ENCODE measurements around the gene WBP1L.
"Not testable (repeated sequence)": the region's sequence is repeated elsewhere in the genome, so short reads cannot be mapped to it uniquely, and the experiment has no call there.

DNA sequence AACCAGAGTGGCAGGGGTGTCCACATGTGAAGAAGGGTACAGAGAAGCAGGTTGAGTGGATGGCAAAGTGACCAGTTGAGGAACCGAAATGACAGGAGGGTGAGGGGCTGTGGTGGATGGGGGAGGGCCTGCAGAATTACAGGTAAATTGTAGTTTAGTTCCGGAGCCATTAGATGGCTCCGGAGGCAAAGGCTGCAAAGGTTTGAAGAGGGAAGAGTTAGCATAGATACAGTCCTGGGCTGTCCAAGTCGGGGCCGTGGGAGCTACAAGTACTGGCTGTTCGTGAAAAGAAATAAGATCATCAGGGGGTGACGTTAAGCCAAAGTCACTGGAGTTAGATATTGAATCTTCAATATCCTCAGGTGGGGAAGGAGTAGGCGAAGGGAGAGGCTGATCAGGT, 99.4 kb downstream of the WBP1L start:
- not testable (repeated sequence) for TF ChIP-seq YY1 (IDR thresholded peaks at IDR 0.05); NR2F2 (IDR thresholded peaks at IDR 0.05); TAF1 (conservative IDR thresholded peaks at IDR 0.05); EGR1 (IDR thresholded peaks at IDR 0.05; ENCODE audit: low read depth in 2 of 2); RXRA (IDR thresholded peaks at IDR 0.05); SP1 (IDR thresholded peaks at IDR 0.05)
- TF ChIP-seq RAD21 (IDR thresholded peaks at IDR 0.05): peak; percentile 51 to 64
- TF ChIP-seq, protein P1, sequence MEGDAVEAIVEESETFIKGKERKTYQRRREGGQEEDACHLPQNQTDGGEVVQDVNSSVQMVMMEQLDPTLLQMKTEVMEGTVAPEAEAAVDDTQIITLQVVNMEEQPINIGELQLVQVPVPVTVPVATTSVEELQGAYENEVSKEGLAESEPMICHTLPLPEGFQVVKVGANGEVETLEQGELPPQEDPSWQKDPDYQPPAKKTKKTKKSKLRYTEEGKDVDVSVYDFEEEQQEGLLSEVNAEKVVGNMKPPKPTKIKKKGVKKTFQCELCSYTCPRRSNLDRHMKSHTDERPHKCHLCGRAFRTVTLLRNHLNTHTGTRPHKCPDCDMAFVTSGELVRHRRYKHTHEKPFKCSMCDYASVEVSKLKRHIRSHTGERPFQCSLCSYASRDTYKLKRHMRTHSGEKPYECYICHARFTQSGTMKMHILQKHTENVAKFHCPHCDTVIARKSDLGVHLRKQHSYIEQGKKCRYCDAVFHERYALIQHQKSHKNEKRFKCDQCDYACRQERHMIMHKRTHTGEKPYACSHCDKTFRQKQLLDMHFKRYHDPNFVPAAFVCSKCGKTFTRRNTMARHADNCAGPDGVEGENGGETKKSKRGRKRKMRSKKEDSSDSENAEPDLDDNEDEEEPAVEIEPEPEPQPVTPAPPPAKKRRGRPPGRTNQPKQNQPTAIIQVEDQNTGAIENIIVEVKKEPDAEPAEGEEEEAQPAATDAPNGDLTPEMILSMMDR (IDR thresholded peaks at IDR 0.05; ENCODE audit: low read depth, low read length, missing input control): peak; percentile 3
- TF ChIP-seq, protein P2, sequence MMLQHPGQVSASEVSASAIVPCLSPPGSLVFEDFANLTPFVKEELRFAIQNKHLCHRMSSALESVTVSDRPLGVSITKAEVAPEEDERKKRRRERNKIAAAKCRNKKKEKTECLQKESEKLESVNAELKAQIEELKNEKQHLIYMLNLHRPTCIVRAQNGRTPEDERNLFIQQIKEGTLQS (IDR thresholded peaks at IDR 0.05): not testable (repeated sequence)
- TF ChIP-seq, protein P3, sequence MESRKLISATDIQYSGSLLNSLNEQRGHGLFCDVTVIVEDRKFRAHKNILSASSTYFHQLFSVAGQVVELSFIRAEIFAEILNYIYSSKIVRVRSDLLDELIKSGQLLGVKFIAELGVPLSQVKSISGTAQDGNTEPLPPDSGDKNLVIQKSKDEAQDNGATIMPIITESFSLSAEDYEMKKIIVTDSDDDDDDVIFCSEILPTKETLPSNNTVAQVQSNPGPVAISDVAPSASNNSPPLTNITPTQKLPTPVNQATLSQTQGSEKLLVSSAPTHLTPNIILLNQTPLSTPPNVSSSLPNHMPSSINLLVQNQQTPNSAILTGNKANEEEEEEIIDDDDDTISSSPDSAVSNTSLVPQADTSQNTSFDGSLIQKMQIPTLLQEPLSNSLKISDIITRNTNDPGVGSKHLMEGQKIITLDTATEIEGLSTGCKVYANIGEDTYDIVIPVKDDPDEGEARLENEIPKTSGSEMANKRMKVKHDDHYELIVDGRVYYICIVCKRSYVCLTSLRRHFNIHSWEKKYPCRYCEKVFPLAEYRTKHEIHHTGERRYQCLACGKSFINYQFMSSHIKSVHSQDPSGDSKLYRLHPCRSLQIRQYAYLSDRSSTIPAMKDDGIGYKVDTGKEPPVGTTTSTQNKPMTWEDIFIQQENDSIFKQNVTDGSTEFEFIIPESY (IDR thresholded peaks at IDR 0.05): not testable (repeated sequence)
- TF ChIP-seq, protein P4, sequence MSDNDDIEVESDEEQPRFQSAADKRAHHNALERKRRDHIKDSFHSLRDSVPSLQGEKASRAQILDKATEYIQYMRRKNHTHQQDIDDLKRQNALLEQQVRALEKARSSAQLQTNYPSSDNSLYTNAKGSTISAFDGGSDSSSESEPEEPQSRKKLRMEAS (IDR thresholded peaks at IDR 0.05): not testable (repeated sequence)
- TF ChIP-seq, protein P5, sequence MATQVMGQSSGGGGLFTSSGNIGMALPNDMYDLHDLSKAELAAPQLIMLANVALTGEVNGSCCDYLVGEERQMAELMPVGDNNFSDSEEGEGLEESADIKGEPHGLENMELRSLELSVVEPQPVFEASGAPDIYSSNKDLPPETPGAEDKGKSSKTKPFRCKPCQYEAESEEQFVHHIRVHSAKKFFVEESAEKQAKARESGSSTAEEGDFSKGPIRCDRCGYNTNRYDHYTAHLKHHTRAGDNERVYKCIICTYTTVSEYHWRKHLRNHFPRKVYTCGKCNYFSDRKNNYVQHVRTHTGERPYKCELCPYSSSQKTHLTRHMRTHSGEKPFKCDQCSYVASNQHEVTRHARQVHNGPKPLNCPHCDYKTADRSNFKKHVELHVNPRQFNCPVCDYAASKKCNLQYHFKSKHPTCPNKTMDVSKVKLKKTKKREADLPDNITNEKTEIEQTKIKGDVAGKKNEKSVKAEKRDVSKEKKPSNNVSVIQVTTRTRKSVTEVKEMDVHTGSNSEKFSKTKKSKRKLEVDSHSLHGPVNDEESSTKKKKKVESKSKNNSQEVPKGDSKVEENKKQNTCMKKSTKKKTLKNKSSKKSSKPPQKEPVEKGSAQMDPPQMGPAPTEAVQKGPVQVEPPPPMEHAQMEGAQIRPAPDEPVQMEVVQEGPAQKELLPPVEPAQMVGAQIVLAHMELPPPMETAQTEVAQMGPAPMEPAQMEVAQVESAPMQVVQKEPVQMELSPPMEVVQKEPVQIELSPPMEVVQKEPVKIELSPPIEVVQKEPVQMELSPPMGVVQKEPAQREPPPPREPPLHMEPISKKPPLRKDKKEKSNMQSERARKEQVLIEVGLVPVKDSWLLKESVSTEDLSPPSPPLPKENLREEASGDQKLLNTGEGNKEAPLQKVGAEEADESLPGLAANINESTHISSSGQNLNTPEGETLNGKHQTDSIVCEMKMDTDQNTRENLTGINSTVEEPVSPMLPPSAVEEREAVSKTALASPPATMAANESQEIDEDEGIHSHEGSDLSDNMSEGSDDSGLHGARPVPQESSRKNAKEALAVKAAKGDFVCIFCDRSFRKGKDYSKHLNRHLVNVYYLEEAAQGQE (IDR thresholded peaks at IDR 0.05): not testable (repeated sequence)

Data from liver (tissue), 3 donors.